Stimulated activated CD8-positive, alpha-beta memory T cell treated with anti-CD3 and anti-CD28 coated beads, Interleukin-4, amount 100 ng/mL, for 4 hours (primary cell): Measurements from ENCODE around the gene UNC119.
A peak's percentile ranks its signal among the peaks of the same experiment; 100 is the strongest.

ENCODE experiments used
- DNase-seq, 2 donors: peaks; one replicate each; pipeline ENCODE4 v3.0.0-alpha.2; 2020; ENCODE audit warnings: low read depth in 2 of 2, low spot score in 1 of 2

UNC119 gene

GRCh38 chr17:28573521-28573920 is 21.1 kb upstream of the UNC119 start:
- DNase-seq: no peak

- no peak for DNase-seq
These were observed 20.6 kb upstream of the UNC119 start for GRCh38 chr17:28573040-28573380.

GRCh38 chr17:28572259-28573039 is 20.0 kb upstream of the UNC119 start:
- DNase-seq: no peak

- peak; percentile 78 to 80 for DNase-seq
These were observed 19.1 kb upstream of the UNC119 start, which contains the start of gene PIGS for GRCh38 chr17:28571361-28572122. PIGS (minus strand) TSS chr17:28571524; CDS start chr17:28571496, 28 bp downstream.

- no peak for DNase-seq
These were observed 18.4 kb upstream of the UNC119 start for GRCh38 chr17:28570716-28571360.

GRCh38 chr17:28569446-28569845 is 17.0 kb upstream of the UNC119 start:
- no peak for DNase-seq

- DNase-seq: no peak
These were observed 15.2 kb upstream of the UNC119 start for GRCh38 chr17:28567604-28568003.

- no peak for DNase-seq
These were observed 11.1 kb upstream of the UNC119 start for GRCh38 chr17:28563475-28563874.

- DNase-seq: no peak
These were observed 2.6 kb upstream of the UNC119 start for GRCh38 chr17:28555022-28555421.

- DNase-seq: no peak
These were observed 2.1 kb upstream of the UNC119 start for GRCh38 chr17:28554565-28554964.

GRCh38 chr17:28553000-28553505 is 629 bp upstream of the UNC119 start:
- no peak for DNase-seq

GRCh38 chr17:28551421-28552175 is 826 bp downstream of the UNC119 start:
- no peak for DNase-seq

GRCh38 chr17:28550858-28551257 is 1.6 kb downstream of the UNC119 start:
- no peak for DNase-seq

- DNase-seq: peak in 1 of 2 donors; percentile 21
These were observed 2.9 kb downstream of the UNC119 start for GRCh38 chr17:28549236-28550132.

- no peak for DNase-seq
These were observed 3.9 kb downstream of the UNC119 start for GRCh38 chr17:28548417-28549130.

GRCh38 chr17:28547623-28548416 is 4.6 kb downstream of the UNC119 start:
- DNase-seq: no peak

GRCh38 chr17:28547096-28547622 is 5.3 kb downstream of the UNC119 start:
- no peak for DNase-seq

GRCh38 chr17:28545787-28546415 is 6.5 kb downstream of the UNC119 start:
- DNase-seq: no peak
